CD1c-positive myeloid dendritic cell (primary cell): ENCODE data around the gene DNAJB12.
"Not testable (repeated sequence)": the region's sequence is repeated elsewhere in the genome, so short reads cannot be mapped to it uniquely, and the experiment has no call there.

ENCODE experiments used
- DNase-seq: peaks from one replicate; pipeline ENCODE4 v3.0.0-alpha.2; 2016; ENCODE audit errors: extremely low spot score

Gene DNAJB12

GRCh38 chr10:72316748-72317435, 37.8 kb downstream of the DNAJB12 start:
- peak; percentile 51 for DNase-seq

GRCh38 chr10:72316386-72316700, 38.4 kb downstream of the DNAJB12 start:
- peak; percentile 40 for DNase-seq

GRCh38 chr10:72315611-72316385, 38.9 kb downstream of the DNAJB12 start:
- DNase-seq = no peak

GRCh38 chr10:72315054-72315453, 39.7 kb downstream of the DNAJB12 start:
- no peak for DNase-seq

GRCh38 chr10:72314263-72314662, 40.5 kb downstream of the DNAJB12 start:
- no peak for DNase-seq

- DNase-seq = no peak
Measured at GRCh38 chr10:72312865-72313391, 41.8 kb downstream of the DNAJB12 start.

- no peak for DNase-seq
Measured at GRCh38 chr10:72311667-72312066, 43.1 kb downstream of the DNAJB12 start.

GRCh38 chr10:72310636-72311035, 44.1 kb downstream of the DNAJB12 start:
- DNase-seq = peak; percentile 83

- no peak for DNase-seq
Measured at GRCh38 chr10:72310241-72310633, 44.5 kb downstream of the DNAJB12 start.

- DNase-seq = peak; percentile 76
Measured at GRCh38 chr10:72309290-72310240, 45.2 kb downstream of the DNAJB12 start.

GRCh38 chr10:72308320-72308987, 46.3 kb downstream of the DNAJB12 start:
- DNase-seq = peak; percentile 80

GRCh38 chr10:72307711-72308110, 47.0 kb downstream of the DNAJB12 start:
- not testable (repeated sequence) for DNase-seq

- DNase-seq = no peak
Measured at GRCh38 chr10:72306215-72306760, 48.4 kb downstream of the DNAJB12 start.

- DNase-seq = no peak
Measured at GRCh38 chr10:72303424-72304128, 51.1 kb downstream of the DNAJB12 start.

GRCh38 chr10:72298592-72299519, 55.9 kb downstream of the DNAJB12 start:
- no peak for DNase-seq

GRCh38 chr10:72297805-72298591, 56.7 kb downstream of the DNAJB12 start:
- DNase-seq = peak; percentile 88

- peak; percentile 96 for DNase-seq
Measured at GRCh38 chr10:72297281-72297804, 57.4 kb downstream of the DNAJB12 start.

GRCh38 chr10:72296829-72297280, 57.9 kb downstream of the DNAJB12 start:
- DNase-seq = not testable (repeated sequence)
